ENCODE data around the gene JAZF1. TPM values are rescaled to one million over a fixed set of nuclear protein-coding genes. Genes with fewer than 3 reads are reported as not detected.

JAZF1 gene
- total and polyA plus RNA-seq, 2 of the 4 experiments (the other 2 are of a cell fraction), result 8.4 to 10.5 TPM

DNA sequence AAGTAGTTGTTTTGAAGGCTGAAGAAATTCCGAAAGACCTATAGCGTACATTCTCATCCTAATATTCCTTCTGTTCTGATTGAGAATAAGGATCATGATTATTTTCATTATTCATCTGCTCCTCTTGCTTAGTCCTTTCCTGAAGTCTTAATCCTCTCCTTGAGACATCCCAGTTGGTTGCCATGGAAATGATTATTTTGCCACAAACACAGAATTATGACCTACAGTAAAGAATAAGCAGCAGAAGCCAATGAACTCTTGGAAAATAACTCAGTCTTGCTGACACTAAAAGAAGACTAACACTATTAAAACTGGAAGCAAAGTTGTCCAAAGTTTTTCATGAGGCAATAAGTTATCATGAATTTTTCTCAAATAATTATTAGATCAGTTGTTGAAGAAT, 47.8 kb upstream of the JAZF1 start:
- H3K27ac ChIP-seq (ENCODE audit: insufficient read depth, low read length), result no peak overlapping the region
- no peak overlapping the region for H2AK9ac ChIP-seq (replicated peaks; ENCODE audit: low read depth, low read length, poor library complexity)
- TF ChIP-seq MAFK (IDR thresholded peaks at IDR 0.05; ENCODE audit: low read depth, low read length), result no peak
- TF ChIP-seq, protein P1, sequence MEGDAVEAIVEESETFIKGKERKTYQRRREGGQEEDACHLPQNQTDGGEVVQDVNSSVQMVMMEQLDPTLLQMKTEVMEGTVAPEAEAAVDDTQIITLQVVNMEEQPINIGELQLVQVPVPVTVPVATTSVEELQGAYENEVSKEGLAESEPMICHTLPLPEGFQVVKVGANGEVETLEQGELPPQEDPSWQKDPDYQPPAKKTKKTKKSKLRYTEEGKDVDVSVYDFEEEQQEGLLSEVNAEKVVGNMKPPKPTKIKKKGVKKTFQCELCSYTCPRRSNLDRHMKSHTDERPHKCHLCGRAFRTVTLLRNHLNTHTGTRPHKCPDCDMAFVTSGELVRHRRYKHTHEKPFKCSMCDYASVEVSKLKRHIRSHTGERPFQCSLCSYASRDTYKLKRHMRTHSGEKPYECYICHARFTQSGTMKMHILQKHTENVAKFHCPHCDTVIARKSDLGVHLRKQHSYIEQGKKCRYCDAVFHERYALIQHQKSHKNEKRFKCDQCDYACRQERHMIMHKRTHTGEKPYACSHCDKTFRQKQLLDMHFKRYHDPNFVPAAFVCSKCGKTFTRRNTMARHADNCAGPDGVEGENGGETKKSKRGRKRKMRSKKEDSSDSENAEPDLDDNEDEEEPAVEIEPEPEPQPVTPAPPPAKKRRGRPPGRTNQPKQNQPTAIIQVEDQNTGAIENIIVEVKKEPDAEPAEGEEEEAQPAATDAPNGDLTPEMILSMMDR (conservative IDR thresholded peaks at IDR 0.05; ENCODE audit: low read depth, low read length), result no peak
- TF ChIP-seq RCOR1 (IDR thresholded peaks at IDR 0.05; ENCODE audit: insufficient replicate concordance, low read length), result no peak
- TF ChIP-seq FOS (IDR thresholded peaks at IDR 0.05; ENCODE audit: low read depth, low read length), result no peak
- no peak for TF ChIP-seq RAD21 (IDR thresholded peaks at IDR 0.05; ENCODE audit: low read length)
- TF ChIP-seq MXI1 (IDR thresholded peaks at IDR 0.05; ENCODE audit: borderline replicate concordance, low read depth, low read length), result no peak
- TF ChIP-seq BHLHE40 (IDR thresholded peaks at IDR 0.05; ENCODE audit: low read depth, low read length), result no peak
- no peak for TF ChIP-seq MAZ (IDR thresholded peaks at IDR 0.05; ENCODE audit: borderline replicate concordance, low read depth, low read length)
- no peak for TF ChIP-seq SMC3 (IDR thresholded peaks at IDR 0.05; ENCODE audit: low read depth, low read length)
- no peak for TF ChIP-seq CEBPB (IDR thresholded peaks at IDR 0.05; ENCODE audit: low read depth, low read length)
- no peak for TF ChIP-seq CHD1 (IDR thresholded peaks at IDR 0.05; ENCODE audit: low read depth, low read length)
- TF ChIP-seq, protein P2, sequence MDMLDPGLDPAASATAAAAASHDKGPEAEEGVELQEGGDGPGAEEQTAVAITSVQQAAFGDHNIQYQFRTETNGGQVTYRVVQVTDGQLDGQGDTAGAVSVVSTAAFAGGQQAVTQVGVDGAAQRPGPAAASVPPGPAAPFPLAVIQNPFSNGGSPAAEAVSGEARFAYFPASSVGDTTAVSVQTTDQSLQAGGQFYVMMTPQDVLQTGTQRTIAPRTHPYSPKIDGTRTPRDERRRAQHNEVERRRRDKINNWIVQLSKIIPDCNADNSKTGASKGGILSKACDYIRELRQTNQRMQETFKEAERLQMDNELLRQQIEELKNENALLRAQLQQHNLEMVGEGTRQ (IDR thresholded peaks at IDR 0.05; ENCODE audit: low read depth, low read length), result no peak
- no peak for TF ChIP-seq NFE2L2 (IDR thresholded peaks at IDR 0.05; ENCODE audit: low read depth, low read length)
- no peak for TF ChIP-seq POLR2A (IDR thresholded peaks at IDR 0.05; ENCODE audit: low read depth, low read length)
- TF ChIP-seq, protein P3, sequence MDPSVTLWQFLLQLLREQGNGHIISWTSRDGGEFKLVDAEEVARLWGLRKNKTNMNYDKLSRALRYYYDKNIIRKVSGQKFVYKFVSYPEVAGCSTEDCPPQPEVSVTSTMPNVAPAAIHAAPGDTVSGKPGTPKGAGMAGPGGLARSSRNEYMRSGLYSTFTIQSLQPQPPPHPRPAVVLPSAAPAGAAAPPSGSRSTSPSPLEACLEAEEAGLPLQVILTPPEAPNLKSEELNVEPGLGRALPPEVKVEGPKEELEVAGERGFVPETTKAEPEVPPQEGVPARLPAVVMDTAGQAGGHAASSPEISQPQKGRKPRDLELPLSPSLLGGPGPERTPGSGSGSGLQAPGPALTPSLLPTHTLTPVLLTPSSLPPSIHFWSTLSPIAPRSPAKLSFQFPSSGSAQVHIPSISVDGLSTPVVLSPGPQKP (IDR thresholded peaks at IDR 0.05; ENCODE audit: borderline replicate concordance, low read depth, low read length), result no peak
- no peak for TF ChIP-seq RFX5 (IDR thresholded peaks at IDR 0.05; ENCODE audit: low read depth, low read length)
- ChIA-PET POLR2A (ENCODE audit: unreplicated experiment) (no interaction called here), CTCF (no interaction called here)
- no peaks in the 10 kb centered on the region for H3K9me3 ChIP-seq (ENCODE audit: control insufficient read depth, insufficient read depth, low read length)
- no peak for DNase-seq
- H2BK15ac ChIP-seq (ENCODE audit: low read depth, low read length), result no peak overlapping the region
- H3K56ac ChIP-seq (ENCODE audit: extremely low read depth, insufficient read depth, low read length), result no peak overlapping the region
- no CpG with 5 or more reads among the region's 2 CpGs for WGBS, 2 experiments (ENCODE audit: extremely low coverage in 2 of 2, insufficient read length in 1 of 2)
- dilution Hi-C loops (cut with HindIII; ENCODE audit: low sequenced_read_pairs, unreplicated experiment) (no loop called here), intact Hi-C loops (cut with micrococcal nuclease) (no loop called here), in situ Hi-C loops (cut with MboI; ENCODE audit: low sequenced_read_pairs) (no loop called here)
- H3K79me1 ChIP-seq (ENCODE audit: low read depth in 1 of 2, low read length in 2 of 2), result no peaks in the 10 kb centered on the region
- H3K18ac ChIP-seq (ENCODE audit: low read depth, low read length), result no peak overlapping the region
- H3K4me2 ChIP-seq (ENCODE audit: low read depth, low read length), result no peak overlapping the region
- H3K14ac ChIP-seq (replicated peaks; ENCODE audit: low read depth, low read length), result no peak overlapping the region
- H3K4me1 ChIP-seq (ENCODE audit: control insufficient read depth, insufficient read depth, low read length), result no peaks in the 10 kb centered on the region
- H3K36me3 ChIP-seq (ENCODE audit: control insufficient read depth, insufficient read depth, low read length), result no peaks in the 10 kb centered on the region
- no peak overlapping the region for H4K5ac ChIP-seq (ENCODE audit: low read depth, low read length)
- no peak overlapping the region for H2BK120ac ChIP-seq (ENCODE audit: low read depth, low read length)
- BruUV-seq (replicated peaks), result no TSS peak
- H2AK5ac ChIP-seq (ENCODE audit: low read depth, low read length), result no peak overlapping the region
- no peak overlapping the region for H4K91ac ChIP-seq (ENCODE audit: insufficient read depth, low read depth, low read length)
- H3K27me3 ChIP-seq (ENCODE audit: control insufficient read depth, insufficient read depth, low read length), result no peaks in the 10 kb centered on the region; the same call in 1 of the 2 replicates
- no peak overlapping the region for H2BK20ac ChIP-seq (ENCODE audit: low read depth, low read length)
- no peak overlapping the region for H2BK5ac ChIP-seq (ENCODE audit: low read depth, low read length, poor library complexity, severe bottlenecking)
- ATAC-seq (ENCODE audit: low read depth), result no peak
- no peak overlapping the region for H3K4ac ChIP-seq (ENCODE audit: low read depth, low read length)
- H3K23ac ChIP-seq (ENCODE audit: low read depth, low read length), result no peak overlapping the region
- no peaks in the 10 kb centered on the region for H4K20me1 ChIP-seq (ENCODE audit: insufficient read depth, low read length)
- H4K8ac ChIP-seq (ENCODE audit: low read depth in 2 of 2, low read length in 2 of 2), result no peak overlapping the region
- H3K9ac ChIP-seq (ENCODE audit: low read depth, low read length), result no peak overlapping the region
- H2AFZ ChIP-seq (replicated peaks; ENCODE audit: low read length, poor library complexity), result no peak overlapping the region
- H3K4me3 ChIP-seq (ENCODE audit: insufficient read depth, low read depth, low read length), result no peak overlapping the region
- no peaks in the 10 kb centered on the region for H3K9me1 ChIP-seq (ENCODE audit: insufficient read depth, low read length)

Measured in IMR-90 (cell line).